B cell (primary cell): ENCODE data around the gene MOGAT3. TPM values are rescaled to one million over a fixed set of nuclear protein-coding genes. Genes with fewer than 3 reads are reported as not detected.

ENCODE experiments used
- ATAC-seq: fragments of 200-7000 bp; cut with Tn5 transposase; one replicate; pipeline ENCODE4 v1.10.0; 2021; ENCODE audit warnings: low read depth, mild to moderate bottlenecking, moderate number of reproducible peaks, moderate library complexity
- CTCF ChIA-PET: fragments of 350-600 bp; sonication (Branson Sonifier 250); formaldehyde crosslinking; loops from one replicate; lab custom pipeline; 2021; ENCODE audit warnings: antibody characterized with exemption, inconsistent platforms; lab: Charles Lee
- POLR2A ChIA-PET: fragments of 350-600 bp; sonication (Branson Sonifier 250); formaldehyde crosslinking; loops from one replicate; lab custom pipeline; 2021; ENCODE audit warnings: antibody characterized with exemption; lab: Charles Lee
- DNase-seq: peaks from one replicate; pipeline ENCODE4 v3.0.0; 2013
- H2AFZ ChIP-seq: 2 replicates; pipeline ENCODE4 v1.6.1; 2012; ENCODE audit warnings: mild to moderate bottlenecking, low read depth, low read length; ENCODE audit not compliant: insufficient read depth, poor library complexity, severe bottlenecking
- H3K27ac ChIP-seq, 2 donors: 1 replicate in 1 of 2; 2 replicates in 1 of 2; pipeline ENCODE4 v1.5.1; 2012 to 2013; ENCODE audit warnings: low read length in 2 of 2, mild to moderate bottlenecking in 2 of 2, moderate library complexity in 1 of 2
- H3K27me3 ChIP-seq, 4 experiments: fragments of 200-600 bp in 1 of 4; sonication (generic) in 1 of 4; replicated peaks in 1 of 4; 1 replicate in 2 of 4; 2 replicates in 2 of 4; pipeline versions ENCODE4 v1.6.1 to v1.7.0; 2013 to 2016; ENCODE audit warnings: low read length in 3 of 4, mild to moderate bottlenecking in 2 of 4, mixed read lengths in 1 of 4, moderate library complexity in 1 of 4; ENCODE audit not compliant: insufficient read depth in 4 of 4, control insufficient read depth in 3 of 4; ENCODE audit errors: control extremely low read depth in 1 of 4
- H3K36me3 ChIP-seq, 2 experiments: replicated peaks in 1 of 2; 1 replicate in 1 of 2; 2 replicates in 1 of 2; pipeline versions ENCODE4 v1.6.1 to v1.7.1; 2013; ENCODE audit warnings: low read length in 1 of 2; ENCODE audit not compliant: insufficient read depth in 2 of 2, control insufficient read depth in 1 of 2; ENCODE audit errors: control extremely low read depth in 1 of 2, extremely low read depth in 1 of 2
- H3K4me1 ChIP-seq, 2 donors: fragments of 200-600 bp in 1 of 2; sonication (generic) in 1 of 2; 1 replicate in 1 of 2; 2 replicates in 1 of 2; pipeline versions ENCODE4 v1.5.1 to v1.6.1; 2013 to 2017; ENCODE audit warnings: low read length in 2 of 2; ENCODE audit not compliant: control insufficient read depth in 2 of 2, insufficient read depth in 2 of 2
- H3K4me2 ChIP-seq: replicated peaks from 2 replicates; pipeline ENCODE3; 2012; ENCODE audit warnings: mild to moderate bottlenecking, low read depth, low read length; ENCODE audit not compliant: poor library complexity, severe bottlenecking
- H3K4me3 ChIP-seq, 5 experiments: fragments of 200-600 bp in 1 of 5; sonication (generic) in 1 of 5; 1 replicate in 3 of 5; 2 replicates in 2 of 5; pipeline versions ENCODE4 v1.5.1 to v1.7.0; 2011 to 2016; ENCODE audit warnings: low read length in 4 of 5, mild to moderate bottlenecking in 4 of 5, low read depth in 2 of 5, control low read depth in 1 of 5, moderate library complexity in 1 of 5; ENCODE audit not compliant: insufficient read depth in 1 of 5; ENCODE audit errors: control extremely low read depth in 1 of 5, extremely low read depth in 1 of 5
- H3K79me2 ChIP-seq: fragments of 200-600 bp; sonication (generic); one replicate; pipeline ENCODE4 v1.6.0; 2016; ENCODE audit warnings: low read length; ENCODE audit not compliant: control insufficient read depth, insufficient read depth
- H3K9ac ChIP-seq: fragments of 200-600 bp; sonication (generic); 2 replicates; pipeline ENCODE4 v1.6.1; 2017; ENCODE audit warnings: mild to moderate bottlenecking, low read length, moderate library complexity
- H3K9me3 ChIP-seq, 3 donors: one replicate each; pipeline versions ENCODE4 v1.6.1 to v1.7.1; 2013; ENCODE audit warnings: low read length in 2 of 3; ENCODE audit not compliant: control insufficient read depth in 2 of 3, insufficient read depth in 1 of 3; ENCODE audit errors: control extremely low read depth in 1 of 3
- H4K20me1 ChIP-seq: 2 replicates; pipeline ENCODE4 v1.6.0; 2012; ENCODE audit warnings: mild to moderate bottlenecking, low read length; ENCODE audit not compliant: insufficient read depth, control insufficient read depth, poor library complexity, severe bottlenecking
- H3K27ac Mint-ChIP-seq: one replicate; pipeline ENCODE4 v1.8.0; 2021; ENCODE audit warnings: mixed read lengths
- H3K27me3 Mint-ChIP-seq: one replicate; pipeline ENCODE4 v1.8.0; 2021; ENCODE audit warnings: mixed read lengths
- H3K4me1 Mint-ChIP-seq: one replicate; pipeline ENCODE4 v1.8.0; 2021; ENCODE audit warnings: mixed read lengths
- H3K4me3 Mint-ChIP-seq: one replicate; pipeline ENCODE4 v1.8.0; 2021; ENCODE audit warnings: mixed read lengths
- H3K9me3 Mint-ChIP-seq: one replicate; pipeline ENCODE4 v1.8.0; 2022; ENCODE audit warnings: mixed read lengths; ENCODE audit not compliant: insufficient read depth
- CTCF ChIP-seq: fragments of 200-600 bp; IDR thresholded peaks from one replicate; pipeline ENCODE4 v1.8.0; 2022; ENCODE audit warnings: antibody characterized with exemption, mild to moderate bottlenecking
- EZH2 ChIP-seq: IDR thresholded peaks from 2 replicates; pipeline ENCODE4 v1.6.1; 2012; ENCODE audit warnings: borderline replicate concordance, low read depth, mild to moderate bottlenecking, moderate library complexity, low read length; ENCODE audit not compliant: insufficient read depth, poor library complexity, severe bottlenecking
- WGBS: methylation state at CpG from one replicate; pipeline ENCODE4 v1.1.5; 2013; ENCODE audit warnings: missing lambda C conversion rate; ENCODE audit not compliant: insufficient coverage; 5-methylcytosine and 5-hydroxymethylcytosine counted together
- intact Hi-C: fragments of 100-400 bp; cut with micrococcal nuclease; formaldehyde crosslinking; loops from one replicate; pipeline ENCODE4 v1.10.0; 2022
- polyA plus RNA-seq: library from polyadenylated mRNA; depleted of rRNA; stranded (reverse); fragments of >200 nt; gene quantifications from 2 replicates; pipeline ENCODE4 v1.2.3, GENCODE V29; 2012
- total RNA-seq, 2 donors: library from RNA; stranded (reverse); fragments of 120-200 nt in 1 of 2; gene quantifications; 1 replicate in 1 of 2; 2 replicates in 1 of 2; pipeline versions ENCODE4 v1.2.3 to v1.2.4, GENCODE V29; 2013 to 2022

MOGAT3 gene
- total and polyA plus RNA-seq, 2 donors (not counting 1 experiment from before 2014, with no cell fraction given), result not detected

GRCh38 chr7:101222275-101222830, 21.5 kb upstream of the MOGAT3 start:
- peaks cover 17% of the 10 kb centered on the region for H3K4me1 Mint-ChIP-seq
- H3K27me3 Mint-ChIP-seq, result no peaks in the 10 kb centered on the region
- TF ChIP-seq EZH2, result no peak
- TF ChIP-seq CTCF, result no peak
- Histone ChIP-seq H3K9me3 (no peaks in the 10 kb centered on the region), H3K36me3 (peaks cover 3 to 32% of the 10 kb centered on the region in 2 experiments), H3K4me2 (no peak overlapping the region), H3K79me2 (peaks cover 46% of the 10 kb centered on the region), H3K27ac (no peak overlapping the region), H3K4me1 (peaks cover 10 to 11% of the 10 kb centered on the region in 2 donors), H3K9ac (no peak overlapping the region), H3K27me3 (no peaks in the 10 kb centered on the region), H4K20me1 (peaks cover 35% of the 10 kb centered on the region), H3K4me3 (no peak overlapping the region), H2AFZ (no peak overlapping the region)
- H3K27ac Mint-ChIP-seq, result no peak overlapping the region
- no peak for ATAC-seq
- intact Hi-C loops, result no loop called here
- 97% methylated on average over 27 of the region's 27 CpGs for WGBS
- no peak overlapping the region for H3K4me3 Mint-ChIP-seq
- ChIA-PET CTCF (interaction anchor here (1.3 kb wide), 1 partner anchor 22 kb away, joined by 4 read pairs; no protein-coding TSS in a partner anchor), POLR2A (no interaction called here)
- no peak for DNase-seq
- no peaks in the 10 kb centered on the region for H3K9me3 Mint-ChIP-seq

DNA sequence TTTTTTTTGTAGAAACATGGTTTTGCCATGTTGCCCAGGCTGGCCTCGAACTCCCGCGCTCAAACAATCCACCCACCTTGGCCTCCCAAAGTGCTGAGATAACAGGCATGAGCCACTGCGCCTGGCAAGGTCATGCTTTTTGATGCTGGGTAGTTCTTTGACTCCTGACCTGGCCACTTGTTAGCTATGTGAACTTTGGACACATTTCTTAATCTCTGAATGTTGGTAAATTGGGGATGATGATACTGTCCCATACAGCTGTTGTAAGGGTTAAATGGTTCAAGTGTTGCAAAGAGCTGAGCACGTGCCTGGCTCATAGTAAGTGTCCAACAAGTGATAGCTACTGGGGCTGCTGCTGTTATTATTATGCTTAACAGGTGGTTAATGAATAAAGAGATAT, 19.5 kb upstream of the MOGAT3 start:
- ChIA-PET POLR2A (interaction anchor here (0.6 kb wide), 1 partner anchor 428 kb away, joined by 3 read pairs; no protein-coding TSS in a partner anchor), CTCF (interaction anchor here (0.5 to 1.0 kb wide), 3 partner anchors 28 to 78 kb away, joined by 3 to 5 read pairs (median 3); no protein-coding TSS in a partner anchor)
- Histone ChIP-seq H3K27me3 (no peaks in the 10 kb centered on the region), H3K36me3 (peaks cover 3 to 28% of the 10 kb centered on the region in 2 experiments), H4K20me1 (peaks cover 35% of the 10 kb centered on the region), H3K9ac (no peak overlapping the region), H3K9me3 (no peaks in the 10 kb centered on the region), H3K79me2 (peaks cover 46% of the 10 kb centered on the region), H3K4me1 (peaks cover 18 to 21% of the 10 kb centered on the region in 2 donors), H3K4me2 (no peak overlapping the region), H3K4me3 (no peak overlapping the region), H2AFZ (no peak overlapping the region), H3K27ac (no peak overlapping the region)
- Mint-ChIP-seq H3K4me1 (peaks cover 27% of the 10 kb centered on the region), H3K27me3 (no peaks in the 10 kb centered on the region), H3K4me3 (peak overlapping the region; percentile 57), H3K9me3 (no peaks in the 10 kb centered on the region), H3K27ac (no peak overlapping the region)
- WGBS, result 89% methylated on average over 1 of the region's 5 CpGs
- intact Hi-C loops, result no loop called here
- no peak for TF ChIP-seq CTCF
- no peak for TF ChIP-seq EZH2
- no peak for ATAC-seq
- no peak for DNase-seq
